Tibial artery (tissue), 4 donors: ENCODE measurements around the gene LHFPL6.

Experiments used
- DNase-seq, 2 donors: peaks; one replicate each; pipeline ENCODE4 v3.0.0-alpha.2; 2019
- H3K27ac ChIP-seq, 2 donors: fragments of 200-600 bp; sonication (generic) in 1 of 2; 1 replicate in 1 of 2; 2 replicates in 1 of 2; pipeline ENCODE4 v1.5.1; 2018 to 2019; ENCODE audit warnings: mild to moderate bottlenecking in 1 of 2
- H3K27me3 ChIP-seq, 2 donors: fragments of 200-600 bp; sonication (generic) in 1 of 2; one replicate each; pipeline versions ENCODE4 v1.5.1 to v1.6.0; 2016 to 2019
- H3K36me3 ChIP-seq, 3 donors: fragments of 200-600 bp; sonication (generic) in 2 of 3; one replicate each; pipeline ENCODE4 v1.5.1; 2016 to 2019; ENCODE audit warnings: mild to moderate bottlenecking in 2 of 3
- H3K4me1 ChIP-seq, 4 donors: fragments of 200-600 bp; sonication (generic) in 2 of 4; 1 replicate in 3 of 4; 2 replicates in 1 of 4; pipeline ENCODE4 v1.5.1; 2016 to 2019
- H3K4me3 ChIP-seq, 2 donors: fragments of 200-600 bp; sonication (generic) in 1 of 2; 1 replicate in 1 of 2; 2 replicates in 1 of 2; pipeline ENCODE4 v1.5.1; 2018 to 2019; ENCODE audit warnings: mild to moderate bottlenecking in 2 of 2
- H3K9me3 ChIP-seq, 3 donors: fragments of 200-600 bp; sonication (generic) in 1 of 3; one replicate each; pipeline ENCODE4 v1.5.1; 2016 to 2019
- intact Hi-C: fragments of 100-400 bp; cut with DNase I; formaldehyde crosslinking; loops from one replicate; pipeline ENCODE4 v1.15.0; 2023; ENCODE audit warnings: low total_unique reads
- TF ChIP-seq, protein P1 (sequence below), 2 experiments: fragments of 200-600 bp in 1 of 2; fragments of 450-650 bp in 1 of 2; IDR thresholded peaks; one replicate each; pipeline ENCODE4 v1.5.1; 2017 to 2019; ENCODE audit warnings: antibody characterized with exemption in 2 of 2, mild to moderate bottlenecking in 1 of 2, moderate library complexity in 1 of 2

LHFPL6 gene

GRCh38 chr13:39399102-39399501, 203.9 kb downstream of the LHFPL6 start:
- no peaks in the 10 kb centered on the region for H3K36me3 ChIP-seq
- H3K27me3 ChIP-seq, result no peaks in the 10 kb centered on the region
- H3K27ac ChIP-seq, result peak overlapping the region in 1 of 2 donors; percentile 83
- no peaks in the 10 kb centered on the region for H3K9me3 ChIP-seq
- no peak for DNase-seq
- intact Hi-C loops, result no loop called here
- H3K4me3 ChIP-seq, result no peak overlapping the region
- peaks cover 0 to 56% (median 27%) of the 10 kb centered on the region in 4 donors for H3K4me1 ChIP-seq
- TF ChIP-seq, protein P1, sequence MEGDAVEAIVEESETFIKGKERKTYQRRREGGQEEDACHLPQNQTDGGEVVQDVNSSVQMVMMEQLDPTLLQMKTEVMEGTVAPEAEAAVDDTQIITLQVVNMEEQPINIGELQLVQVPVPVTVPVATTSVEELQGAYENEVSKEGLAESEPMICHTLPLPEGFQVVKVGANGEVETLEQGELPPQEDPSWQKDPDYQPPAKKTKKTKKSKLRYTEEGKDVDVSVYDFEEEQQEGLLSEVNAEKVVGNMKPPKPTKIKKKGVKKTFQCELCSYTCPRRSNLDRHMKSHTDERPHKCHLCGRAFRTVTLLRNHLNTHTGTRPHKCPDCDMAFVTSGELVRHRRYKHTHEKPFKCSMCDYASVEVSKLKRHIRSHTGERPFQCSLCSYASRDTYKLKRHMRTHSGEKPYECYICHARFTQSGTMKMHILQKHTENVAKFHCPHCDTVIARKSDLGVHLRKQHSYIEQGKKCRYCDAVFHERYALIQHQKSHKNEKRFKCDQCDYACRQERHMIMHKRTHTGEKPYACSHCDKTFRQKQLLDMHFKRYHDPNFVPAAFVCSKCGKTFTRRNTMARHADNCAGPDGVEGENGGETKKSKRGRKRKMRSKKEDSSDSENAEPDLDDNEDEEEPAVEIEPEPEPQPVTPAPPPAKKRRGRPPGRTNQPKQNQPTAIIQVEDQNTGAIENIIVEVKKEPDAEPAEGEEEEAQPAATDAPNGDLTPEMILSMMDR (IDR thresholded peaks at IDR 0.05), result no peak

DNA sequence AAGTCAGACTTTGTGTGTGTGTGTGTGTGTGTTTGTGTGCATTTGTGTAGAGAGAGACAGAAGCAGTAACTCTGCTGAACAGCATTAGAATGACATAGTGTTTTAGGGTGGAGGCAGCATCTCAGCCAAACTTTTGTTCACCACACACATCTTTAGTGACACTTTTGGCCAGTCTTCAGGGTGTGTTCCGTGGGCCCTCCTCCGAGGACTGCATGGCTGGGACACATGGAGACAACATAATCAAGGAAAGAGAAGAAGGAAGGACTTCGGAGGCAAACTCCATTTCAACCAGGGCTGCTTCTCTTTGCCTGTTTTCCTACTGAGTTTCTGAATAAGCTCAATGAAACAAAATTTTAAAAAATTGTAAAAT, 205.1 kb downstream of the LHFPL6 start:
- intact Hi-C loops, result no loop called here

GRCh38 chr13:39397226-39397895, 205.6 kb downstream of the LHFPL6 start:
- H3K27me3 ChIP-seq, result no peaks in the 10 kb centered on the region
- H3K27ac ChIP-seq, result peak overlapping the region; percentile 80 to 83
- peaks cover 0 to 69% (median 28%) of the 10 kb centered on the region in 4 donors for H3K4me1 ChIP-seq
- no peak for DNase-seq
- no peaks in the 10 kb centered on the region for H3K36me3 ChIP-seq
- H3K4me3 ChIP-seq, result peak overlapping the region; percentile 13 to 25
- no peaks in the 10 kb centered on the region for H3K9me3 ChIP-seq
- TF ChIP-seq, protein P1 (IDR thresholded peaks at IDR 0.05), result no peak
- intact Hi-C loops, result no loop called here

More for the DNA sequence above, 205.1 kb downstream of the LHFPL6 start:
- TF ChIP-seq, protein P1 (IDR thresholded peaks at IDR 0.05), result no peak
- Histone ChIP-seq H3K36me3 (no peaks in the 10 kb centered on the region), H3K27me3 (no peaks in the 10 kb centered on the region), H3K4me1 (peaks cover 0 to 67% (median 28%) of the 10 kb centered on the region in 4 donors), H3K27ac (peak overlapping the region; percentile 80 to 83), H3K4me3 (peak overlapping the region; percentile 13 to 25), H3K9me3 (no peaks in the 10 kb centered on the region)
- DNase-seq, result peak; percentile 46 to 77

GRCh38 chr13:39394796-39395678, 208.0 kb downstream of the LHFPL6 start:
- no peak for DNase-seq
- Histone ChIP-seq H3K27ac (peak overlapping the region; percentile 80 to 83), H3K27me3 (no peaks in the 10 kb centered on the region), H3K36me3 (no peaks in the 10 kb centered on the region), H3K4me3 (peak overlapping the region; percentile 35), H3K4me1 (peaks cover 0 to 69% (median 28%) of the 10 kb centered on the region in 4 donors), H3K9me3 (no peaks in the 10 kb centered on the region)
- intact Hi-C loops, result no loop called here
- TF ChIP-seq, protein P1 (IDR thresholded peaks at IDR 0.05), result no peak

DNA sequence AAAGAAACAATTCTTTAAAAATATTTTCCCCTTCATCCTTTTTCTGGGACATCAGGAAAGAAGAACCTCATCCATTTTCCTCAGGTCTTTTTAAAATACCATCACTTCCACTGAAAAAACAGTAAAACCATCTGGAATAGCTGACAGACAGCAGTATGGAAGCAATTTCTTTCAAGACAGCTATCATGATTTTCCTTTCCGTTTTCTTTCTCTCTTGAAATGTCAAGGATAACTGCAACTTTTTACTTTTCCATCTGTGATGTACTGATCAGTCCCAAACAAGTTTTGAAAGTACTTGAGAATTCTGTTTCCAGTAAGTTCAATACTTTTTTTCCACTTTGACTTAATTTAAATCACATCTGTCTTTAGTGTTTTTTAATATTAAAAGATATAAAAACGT, 211.2 kb downstream of the LHFPL6 start:
- no peaks in the 10 kb centered on the region for H3K27me3 ChIP-seq

More for the DNA sequence above, 211.2 kb downstream of the LHFPL6 start:
- no peaks in the 10 kb centered on the region for H3K36me3 ChIP-seq
- no peaks in the 10 kb centered on the region for H3K9me3 ChIP-seq
- no peak overlapping the region for H3K4me3 ChIP-seq
- peaks cover 0 to 40% (median 17%) of the 10 kb centered on the region in 4 donors for H3K4me1 ChIP-seq
- DNase-seq, result no peak
- TF ChIP-seq, protein P1 (IDR thresholded peaks at IDR 0.05), result no peak
- intact Hi-C loops, result no loop called here
- no peak overlapping the region for H3K27ac ChIP-seq
